Ishikawa (cell line): ENCODE measurements around the gene TMEM101.

Source experiments
- CEBPB ChIP-seq: IDR thresholded peaks from 2 replicates; pipeline ENCODE4 v1.6.1; 2012
- CREB1 ChIP-seq: IDR thresholded peaks from 2 replicates; pipeline ENCODE4 v1.6.1; 2012; ENCODE audit warnings: low read depth
- EGR1 ChIP-seq: IDR thresholded peaks from 2 replicates; pipeline ENCODE4 v1.6.1; 2012
- EP300 ChIP-seq: IDR thresholded peaks from 2 replicates; pipeline ENCODE4 v1.6.1; 2012; ENCODE audit warnings: borderline replicate concordance
- FOXM1 ChIP-seq: IDR thresholded peaks from 2 replicates; pipeline ENCODE4 v1.6.1; 2012; ENCODE audit warnings: low read depth, borderline replicate concordance
- NFIC ChIP-seq: IDR thresholded peaks from 2 replicates; pipeline ENCODE4 v1.6.1; 2012
- RAD21 ChIP-seq: IDR thresholded peaks from 2 replicates; pipeline ENCODE4 v1.6.1; 2012; ENCODE audit warnings: low read depth
- TAF1 ChIP-seq: IDR thresholded peaks from 2 replicates; pipeline ENCODE4 v1.6.1; 2012; ENCODE audit warnings: low read depth, mild to moderate bottlenecking
- TCF12 ChIP-seq: IDR thresholded peaks from 2 replicates; pipeline ENCODE4 v1.6.1; 2012; ENCODE audit warnings: low read depth
- TEAD4 ChIP-seq: IDR thresholded peaks from 2 replicates; pipeline ENCODE4 v1.6.1; 2012
- YY1 ChIP-seq: IDR thresholded peaks from 2 replicates; pipeline ENCODE4 v1.6.1; 2012; ENCODE audit warnings: low read depth
- ZBTB7A ChIP-seq: IDR thresholded peaks from 2 replicates; pipeline ENCODE4 v1.6.1; 2012; ENCODE audit warnings: low read depth
- TF ChIP-seq, protein P1 (sequence below): IDR thresholded peaks from 2 replicates; pipeline ENCODE4 v1.6.1; 2012
- TF ChIP-seq, protein P2 (sequence below): IDR thresholded peaks from 2 replicates; pipeline ENCODE4 v1.6.1; 2012
- TF ChIP-seq, protein P3 (sequence below): IDR thresholded peaks from 2 replicates; pipeline ENCODE4 v1.6.1; 2012; ENCODE audit warnings: low read depth, mild to moderate bottlenecking

Gene TMEM101

DNA sequence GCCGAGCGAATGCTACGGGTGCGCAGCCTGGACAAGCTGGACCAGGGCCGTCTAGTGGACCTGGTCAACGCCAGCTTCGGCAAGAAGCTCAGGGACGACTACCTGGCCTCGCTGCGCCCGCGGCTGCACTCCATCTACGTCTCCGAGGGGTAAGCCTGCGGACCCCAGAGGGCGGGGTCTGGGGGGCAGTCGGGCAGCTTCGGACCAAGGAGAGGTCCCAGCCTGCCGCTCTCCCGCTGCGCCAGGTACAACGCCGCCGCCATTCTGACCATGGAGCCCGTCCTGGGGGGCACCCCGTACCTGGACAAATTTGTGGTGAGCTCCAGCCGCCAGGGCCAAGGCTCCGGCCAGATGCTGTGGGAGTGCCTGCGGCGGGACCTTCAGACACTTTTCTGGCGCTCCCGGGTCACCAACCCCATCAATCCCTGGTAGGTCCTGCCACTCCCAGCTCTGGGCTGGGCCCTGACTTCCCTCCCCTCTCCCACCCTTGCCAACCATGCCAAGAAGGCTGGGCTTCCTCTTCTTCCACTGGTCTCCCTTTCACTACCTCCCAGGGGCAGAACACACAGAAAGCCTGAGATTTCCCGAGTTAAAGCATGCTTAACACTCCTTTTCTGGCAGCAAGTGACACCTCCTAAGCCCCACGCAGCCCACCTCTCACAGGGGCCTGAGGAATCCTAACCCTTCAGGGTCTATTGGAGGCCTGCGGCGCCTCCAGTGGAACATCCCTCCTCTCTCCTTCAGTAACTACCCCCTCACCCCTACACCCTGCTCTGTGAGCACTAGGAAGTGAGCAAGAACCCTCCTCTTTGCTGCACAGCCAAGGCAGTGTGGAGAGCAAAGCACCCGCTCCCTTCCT lies 7.2 kb downstream of the TMEM101 start:
- no peak for TF ChIP-seq EGR1
- 0 out of 2 replicates have a peak, but pooled peaks have one; percentile 18 for TF ChIP-seq YY1
- no peak for TF ChIP-seq CREB1
- no peak for TF ChIP-seq TAF1
- TF ChIP-seq EP300 = no peak
- TF ChIP-seq, protein P1, sequence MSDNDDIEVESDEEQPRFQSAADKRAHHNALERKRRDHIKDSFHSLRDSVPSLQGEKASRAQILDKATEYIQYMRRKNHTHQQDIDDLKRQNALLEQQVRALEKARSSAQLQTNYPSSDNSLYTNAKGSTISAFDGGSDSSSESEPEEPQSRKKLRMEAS = no peak
- no peak for TF ChIP-seq RAD21

DNA sequence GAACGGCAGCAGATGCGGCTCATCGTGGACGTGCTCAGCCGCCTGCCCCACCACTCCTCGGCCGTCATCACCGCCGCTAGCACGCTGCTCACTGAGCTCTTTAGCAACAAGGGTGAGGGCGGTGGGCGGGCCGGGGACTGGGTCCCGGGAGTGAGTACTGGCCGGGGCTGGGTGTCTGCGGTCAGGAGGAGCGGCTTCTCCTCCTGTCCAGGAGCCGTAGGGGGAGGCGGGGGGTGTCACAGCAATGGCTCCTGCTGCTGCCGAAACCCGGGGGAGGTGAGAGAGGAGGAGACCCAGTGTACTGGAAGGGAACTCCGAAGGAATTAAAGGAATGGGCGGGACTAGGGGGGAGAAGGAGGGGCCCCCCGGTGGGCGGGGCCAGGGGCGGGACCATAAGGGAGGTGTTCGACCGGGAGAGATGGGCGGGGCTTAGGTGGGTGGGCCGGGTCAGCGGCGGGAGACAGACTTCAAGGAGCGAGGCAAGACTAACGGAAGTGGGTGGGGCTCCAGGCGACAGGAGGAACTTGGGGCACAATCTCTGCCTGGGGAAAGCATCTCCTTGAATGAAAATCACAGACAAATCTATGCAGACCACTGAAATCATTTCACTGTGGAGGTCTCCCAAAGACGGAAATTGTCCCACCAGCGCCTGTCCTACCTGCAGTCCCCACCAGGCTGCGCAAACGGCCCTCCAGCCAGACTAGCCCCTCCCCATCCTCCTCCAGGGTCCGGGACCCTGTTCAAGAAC lies 8.0 kb downstream of the TMEM101 start:
- TF ChIP-seq, protein P2, sequence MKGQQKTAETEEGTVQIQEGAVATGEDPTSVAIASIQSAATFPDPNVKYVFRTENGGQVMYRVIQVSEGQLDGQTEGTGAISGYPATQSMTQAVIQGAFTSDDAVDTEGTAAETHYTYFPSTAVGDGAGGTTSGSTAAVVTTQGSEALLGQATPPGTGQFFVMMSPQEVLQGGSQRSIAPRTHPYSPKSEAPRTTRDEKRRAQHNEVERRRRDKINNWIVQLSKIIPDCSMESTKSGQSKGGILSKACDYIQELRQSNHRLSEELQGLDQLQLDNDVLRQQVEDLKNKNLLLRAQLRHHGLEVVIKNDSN = no peak
- peak; percentile 50; the same call in 1 of the 2 replicates for TF ChIP-seq TAF1
- peak; percentile 66 for TF ChIP-seq YY1
- no peak for TF ChIP-seq EP300
- no peak for TF ChIP-seq TCF12
- TF ChIP-seq RAD21 = 0 out of 2 replicates have a peak, but pooled peaks have one; percentile 25
- TF ChIP-seq ZBTB7A = peak; percentile 75
- TF ChIP-seq, protein P3, sequence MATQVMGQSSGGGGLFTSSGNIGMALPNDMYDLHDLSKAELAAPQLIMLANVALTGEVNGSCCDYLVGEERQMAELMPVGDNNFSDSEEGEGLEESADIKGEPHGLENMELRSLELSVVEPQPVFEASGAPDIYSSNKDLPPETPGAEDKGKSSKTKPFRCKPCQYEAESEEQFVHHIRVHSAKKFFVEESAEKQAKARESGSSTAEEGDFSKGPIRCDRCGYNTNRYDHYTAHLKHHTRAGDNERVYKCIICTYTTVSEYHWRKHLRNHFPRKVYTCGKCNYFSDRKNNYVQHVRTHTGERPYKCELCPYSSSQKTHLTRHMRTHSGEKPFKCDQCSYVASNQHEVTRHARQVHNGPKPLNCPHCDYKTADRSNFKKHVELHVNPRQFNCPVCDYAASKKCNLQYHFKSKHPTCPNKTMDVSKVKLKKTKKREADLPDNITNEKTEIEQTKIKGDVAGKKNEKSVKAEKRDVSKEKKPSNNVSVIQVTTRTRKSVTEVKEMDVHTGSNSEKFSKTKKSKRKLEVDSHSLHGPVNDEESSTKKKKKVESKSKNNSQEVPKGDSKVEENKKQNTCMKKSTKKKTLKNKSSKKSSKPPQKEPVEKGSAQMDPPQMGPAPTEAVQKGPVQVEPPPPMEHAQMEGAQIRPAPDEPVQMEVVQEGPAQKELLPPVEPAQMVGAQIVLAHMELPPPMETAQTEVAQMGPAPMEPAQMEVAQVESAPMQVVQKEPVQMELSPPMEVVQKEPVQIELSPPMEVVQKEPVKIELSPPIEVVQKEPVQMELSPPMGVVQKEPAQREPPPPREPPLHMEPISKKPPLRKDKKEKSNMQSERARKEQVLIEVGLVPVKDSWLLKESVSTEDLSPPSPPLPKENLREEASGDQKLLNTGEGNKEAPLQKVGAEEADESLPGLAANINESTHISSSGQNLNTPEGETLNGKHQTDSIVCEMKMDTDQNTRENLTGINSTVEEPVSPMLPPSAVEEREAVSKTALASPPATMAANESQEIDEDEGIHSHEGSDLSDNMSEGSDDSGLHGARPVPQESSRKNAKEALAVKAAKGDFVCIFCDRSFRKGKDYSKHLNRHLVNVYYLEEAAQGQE = no peak
- no peak for TF ChIP-seq TEAD4
- TF ChIP-seq, protein P1 = peak; percentile 79
- no peak; the same call in 1 of the 2 replicates for TF ChIP-seq CEBPB
- no peak for TF ChIP-seq NFIC
- no peak for TF ChIP-seq FOXM1

DNA sequence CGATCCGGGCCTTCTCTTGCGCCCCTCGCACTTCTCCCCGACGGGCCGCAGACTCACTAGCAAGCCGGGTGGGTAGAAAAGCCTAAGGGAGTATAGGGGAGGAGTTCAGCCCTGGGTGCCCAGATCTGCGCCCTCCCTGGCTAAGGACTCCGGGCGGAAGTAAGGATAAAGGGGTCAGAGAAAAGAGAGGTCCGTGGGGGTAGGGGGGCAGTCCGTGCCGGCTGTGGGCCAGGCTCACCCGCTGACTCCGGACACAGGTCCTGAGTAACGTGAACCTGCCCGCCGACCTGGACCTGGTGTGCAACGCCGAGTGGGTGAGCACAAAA lies 8.5 kb downstream of the TMEM101 start:
- no peak for TF ChIP-seq CREB1
- TF ChIP-seq, protein P2 = no peak
- TF ChIP-seq FOXM1 = no peak
- TF ChIP-seq, protein P3 = no peak
- no peak for TF ChIP-seq ZBTB7A
- TF ChIP-seq NFIC = no peak
- no peak for TF ChIP-seq EGR1
- no peak for TF ChIP-seq YY1
- TF ChIP-seq EP300 = no peak
- TF ChIP-seq, protein P1 = no peak
- TF ChIP-seq RAD21 = no peak

DNA sequence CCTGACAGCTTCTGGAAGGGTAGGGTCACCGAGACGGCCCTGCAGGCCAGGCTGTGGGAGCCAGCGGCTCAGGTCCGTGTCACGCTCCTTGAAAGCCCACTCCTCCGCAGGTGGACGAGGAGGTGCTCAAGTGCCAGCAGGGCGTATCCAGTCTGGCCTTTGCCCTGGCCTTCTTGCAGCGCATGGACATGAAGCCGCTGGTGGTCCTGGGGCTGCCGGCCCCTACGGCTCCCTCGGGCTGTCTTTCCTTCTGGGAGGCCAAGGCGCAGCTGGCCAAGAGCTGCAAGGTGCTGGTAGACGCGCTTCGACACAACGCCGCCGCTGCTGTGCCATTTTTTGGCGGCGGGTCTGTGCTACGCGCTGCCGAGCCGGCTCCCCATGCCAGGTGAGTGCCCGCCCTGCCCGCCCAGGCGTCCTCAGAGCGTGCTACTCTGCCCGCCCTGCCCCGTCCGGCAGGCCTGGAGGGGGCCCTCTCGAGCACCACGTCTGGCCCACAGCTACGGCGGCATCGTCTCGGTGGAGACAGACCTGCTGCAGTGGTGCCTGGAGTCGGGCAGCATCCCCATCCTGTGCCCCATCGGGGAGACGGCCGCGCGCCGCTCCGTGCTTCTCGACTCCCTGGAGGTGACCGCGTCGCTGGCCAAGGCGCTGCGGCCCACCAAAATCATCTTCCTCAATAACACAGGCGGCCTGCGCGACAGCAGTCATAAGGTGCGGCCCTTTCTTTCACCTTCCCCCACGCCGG lies 9.1 kb downstream of the TMEM101 start:
- no peak for TF ChIP-seq TAF1
- no peak for TF ChIP-seq NFIC
- no peak for TF ChIP-seq CEBPB
- TF ChIP-seq ZBTB7A = no peak
- no peak for TF ChIP-seq TCF12
- TF ChIP-seq EP300 = no peak
- no peak for TF ChIP-seq RAD21
- TF ChIP-seq, protein P3 = no peak
- no peak for TF ChIP-seq FOXM1
- no peak for TF ChIP-seq TEAD4
- TF ChIP-seq, protein P1 = no peak
- no peak for TF ChIP-seq YY1
- no peak for TF ChIP-seq EGR1
- no peak for TF ChIP-seq CREB1
- TF ChIP-seq, protein P2 = no peak
